ENCODE data around the gene MT1B. TPM values are rescaled to one million over a fixed set of nuclear protein-coding genes. Genes with fewer than 3 reads are reported as not detected.

MT1B gene
- total RNA-seq, 1 donor from 2014 or later, result not detected

- Mint-ChIP-seq H3K27ac (ENCODE audit: unreplicated experiment) (peak overlapping the region; percentile 99), H3K4me1 (ENCODE audit: unreplicated experiment) (peaks cover 47% of the 10 kb centered on the region), H3K9me3 (ENCODE audit: unreplicated experiment) (no peaks in the 10 kb centered on the region), H3K27me3 (ENCODE audit: unreplicated experiment) (no peaks in the 10 kb centered on the region), H3K4me3 (ENCODE audit: unreplicated experiment) (peak overlapping the region; percentile 55), H3K36me3 (ENCODE audit: unreplicated experiment) (no peaks in the 10 kb centered on the region)
- DNase-seq (ENCODE audit: extremely low spot score, unreplicated experiment), result no peak
- no peak for TF ChIP-seq CTCF (IDR thresholded peaks at IDR 0.05)
These were observed 45.1 kb upstream of the MT1B start for GRCh38 chr16:56606476-56607108.

GRCh38 chr16:56607109-56607618 is 44.5 kb upstream of the MT1B start:
- H3K9me3 Mint-ChIP-seq (ENCODE audit: unreplicated experiment), result no peaks in the 10 kb centered on the region
- no peak for TF ChIP-seq CTCF (IDR thresholded peaks at IDR 0.05)
- H3K27me3 Mint-ChIP-seq (ENCODE audit: unreplicated experiment), result no peaks in the 10 kb centered on the region
- peaks cover 47% of the 10 kb centered on the region for H3K4me1 Mint-ChIP-seq (ENCODE audit: unreplicated experiment)
- peak overlapping the region; percentile 55 for H3K4me3 Mint-ChIP-seq (ENCODE audit: unreplicated experiment)
- peak overlapping the region; percentile 99 for H3K27ac Mint-ChIP-seq (ENCODE audit: unreplicated experiment)
- H3K36me3 Mint-ChIP-seq (ENCODE audit: unreplicated experiment), result no peaks in the 10 kb centered on the region
- peak; percentile 88 for DNase-seq (ENCODE audit: extremely low spot score, unreplicated experiment)

GRCh38 chr16:56607675-56608042 is 44.0 kb upstream of the MT1B start:
- no peak for TF ChIP-seq CTCF (IDR thresholded peaks at IDR 0.05)
- Mint-ChIP-seq H3K4me3 (ENCODE audit: unreplicated experiment) (peak overlapping the region; percentile 55), H3K27me3 (ENCODE audit: unreplicated experiment) (no peaks in the 10 kb centered on the region), H3K36me3 (ENCODE audit: unreplicated experiment) (no peaks in the 10 kb centered on the region), H3K4me1 (ENCODE audit: unreplicated experiment) (peaks cover 51% of the 10 kb centered on the region), H3K9me3 (ENCODE audit: unreplicated experiment) (no peaks in the 10 kb centered on the region), H3K27ac (ENCODE audit: unreplicated experiment) (peak overlapping the region; percentile 99)
- no peak for DNase-seq (ENCODE audit: extremely low spot score, unreplicated experiment)

GRCh38 chr16:56608043-56608875 is 43.4 kb upstream of the MT1B start, which contains the start of gene MT2A:
TSS of gene MT2A (plus strand) at chr16:56608584. CDS start at chr16:56608656, 72 bp downstream.
- peaks cover 51% of the 10 kb centered on the region for H3K4me1 Mint-ChIP-seq (ENCODE audit: unreplicated experiment)
- peak within 1 kb of the TSS; percentile 99 for H3K27ac Mint-ChIP-seq (ENCODE audit: unreplicated experiment)
- no peak for TF ChIP-seq CTCF (IDR thresholded peaks at IDR 0.05)
- H3K36me3 Mint-ChIP-seq (ENCODE audit: unreplicated experiment), result no peaks in the 10 kb centered on the region
- no peaks in the 10 kb centered on the region for H3K9me3 Mint-ChIP-seq (ENCODE audit: unreplicated experiment)
- no peaks in the 10 kb centered on the region for H3K27me3 Mint-ChIP-seq (ENCODE audit: unreplicated experiment)
- DNase-seq (ENCODE audit: extremely low spot score, unreplicated experiment), result peak; percentile 96
- peak within 1 kb of the TSS; percentile 90 for H3K4me3 Mint-ChIP-seq (ENCODE audit: unreplicated experiment)

All from osteocyte (in vitro differentiated cells).